H1 (cell line): ENCODE measurements around the gene QSOX1. TPM values are rescaled to one million over a fixed set of nuclear protein-coding genes. Genes with fewer than 3 reads are reported as not detected.

Source experiments
- BRCA1 ChIP-seq: IDR thresholded peaks from 2 replicates; pipeline ENCODE4 v1.6.1; 2012; ENCODE audit warnings: low read depth, low read length, improper control_type of control experiment
- CHD1 ChIP-seq: IDR thresholded peaks from 2 replicates; pipeline ENCODE4 v1.6.1; 2012; ENCODE audit warnings: low read depth, low read length, improper control_type of control experiment
- CHD2 ChIP-seq: IDR thresholded peaks from 2 replicates; pipeline ENCODE4 v1.6.1; 2012; ENCODE audit warnings: low read length, improper control_type of control experiment
- E2F6 ChIP-seq: IDR thresholded peaks from 2 replicates; pipeline ENCODE4 v1.6.1; 2012; ENCODE audit warnings: inconsistent platforms
- RXRA ChIP-seq: IDR thresholded peaks from 2 replicates; pipeline ENCODE4 v1.6.1; 2011; ENCODE audit warnings: low read depth, mild to moderate bottlenecking, low read length, moderate library complexity; ENCODE audit not compliant: insufficient read depth
- polyA plus RNA-seq, 7 experiments: library from polyadenylated mRNA; depleted of rRNA in 3 of 7; stranded (reverse) in 5 of 7; unstranded in 2 of 7; fragments of >200 nt in 5 of 7; fragments of 200-250 nt in 2 of 7; gene quantifications; 1 replicate in 5 of 7; 2 replicates in 1 of 7; 4 replicates in 1 of 7; pipeline versions ENCODE4 v1.2.1 to v1.2.3, GENCODE V29; 2011 to 2013; ENCODE audit warnings: missing spikeins in 2 of 7, mixed read lengths in 2 of 7
- total RNA-seq: library from RNA; stranded (reverse); fragmentation: NEBNext Ultra II Directional; extraction: Animal tissue kit (Norgen Biotek cat#: 25700); gene quantifications from 2 replicates; pipeline ENCODE4 v1.2.1, GENCODE V29; 2021

QSOX1 gene
- total and polyA plus RNA-seq, 2 of the 8 experiments (the other 6 are each of a cell fraction or from before 2014, with no cell fraction given): 97.7 to 123 TPM

DNA sequence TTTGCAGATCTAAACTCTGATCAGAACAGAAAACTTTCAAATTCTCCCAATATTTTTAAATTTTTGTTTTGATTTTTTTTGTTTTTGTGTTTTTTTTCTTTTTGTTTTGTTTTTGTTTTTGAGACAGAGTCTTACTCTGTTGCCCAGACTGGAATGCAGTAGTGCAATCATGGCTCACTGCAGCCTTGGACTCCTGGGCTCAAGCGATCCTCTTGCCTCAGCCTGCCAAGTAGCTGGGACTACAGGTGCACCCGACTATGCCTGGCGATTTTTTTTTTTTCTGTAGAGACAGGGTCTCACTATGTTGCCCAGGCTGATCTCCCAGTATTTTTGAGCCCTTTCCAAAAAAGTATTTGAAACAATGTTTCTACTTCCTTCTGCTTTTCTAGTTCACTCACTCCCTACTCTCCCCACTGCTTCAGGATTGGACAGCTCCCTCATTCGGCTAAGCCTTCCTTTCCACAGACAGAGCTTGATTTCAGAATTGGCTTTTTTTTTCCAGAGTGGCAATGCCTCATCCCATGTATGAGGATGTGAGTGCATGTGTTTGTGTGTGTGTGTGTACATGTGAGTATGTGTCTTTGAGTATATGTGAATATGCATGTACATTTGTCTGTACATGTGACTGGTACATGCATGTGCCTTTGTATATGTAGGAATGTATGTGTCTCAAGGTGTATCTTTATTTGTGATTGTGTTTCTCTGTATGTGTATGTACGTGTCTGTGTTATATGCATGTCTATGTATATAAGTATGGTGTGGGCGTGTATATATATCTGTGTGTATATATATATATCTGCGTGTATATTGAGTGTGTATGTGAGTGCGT, 87.3 kb downstream of the QSOX1 start (continued):
- TF ChIP-seq CHD2: no peak
- TF ChIP-seq RXRA: no peak
- no peak for TF ChIP-seq BRCA1
- TF ChIP-seq CHD1: no peak
- no peak for TF ChIP-seq E2F6
- TF ChIP-seq, all 59 proteins: peak for 0
